Skeletal muscle cell (primary cell): ENCODE results near the gene ZNF598.

Source experiments
- DNase-seq: peaks from one replicate; pipeline ENCODE4 v3.0.0-alpha.2; 2010; ENCODE audit warnings: low read depth
- H3K4me3 ChIP-seq: 2 replicates; pipeline ENCODE4 v1.5.1; 2011; ENCODE audit warnings: low read depth, mild to moderate bottlenecking, control low read depth, low read length, moderate library complexity

The ZNF598 gene

DNA sequence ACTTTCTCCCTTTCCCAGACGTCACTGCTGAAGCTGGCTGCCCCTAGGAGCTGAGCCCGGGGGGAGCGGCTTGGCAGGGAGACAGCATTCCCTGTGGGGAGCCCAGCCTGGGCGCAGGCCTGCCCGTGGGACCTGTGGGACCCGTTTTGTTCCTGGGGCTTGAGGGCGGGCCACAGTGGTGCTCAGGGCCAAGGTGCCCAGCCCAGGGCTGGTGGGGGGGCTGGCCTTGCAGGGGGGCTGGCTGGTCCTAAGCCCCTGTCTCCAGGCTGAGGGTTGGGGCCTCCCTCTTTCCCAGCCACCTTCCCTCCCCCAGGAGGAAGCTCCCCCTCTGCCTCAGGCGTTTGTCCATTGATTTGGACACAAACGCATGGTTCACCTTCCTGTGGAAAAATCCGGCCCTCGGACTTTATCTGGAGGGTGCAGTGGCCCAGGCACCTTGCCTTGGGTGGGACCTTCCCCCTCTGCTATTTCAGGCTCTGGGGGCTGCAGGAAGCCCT is 21.5 kb upstream of the ZNF598 start:
- DNase-seq = no peak

DNA sequence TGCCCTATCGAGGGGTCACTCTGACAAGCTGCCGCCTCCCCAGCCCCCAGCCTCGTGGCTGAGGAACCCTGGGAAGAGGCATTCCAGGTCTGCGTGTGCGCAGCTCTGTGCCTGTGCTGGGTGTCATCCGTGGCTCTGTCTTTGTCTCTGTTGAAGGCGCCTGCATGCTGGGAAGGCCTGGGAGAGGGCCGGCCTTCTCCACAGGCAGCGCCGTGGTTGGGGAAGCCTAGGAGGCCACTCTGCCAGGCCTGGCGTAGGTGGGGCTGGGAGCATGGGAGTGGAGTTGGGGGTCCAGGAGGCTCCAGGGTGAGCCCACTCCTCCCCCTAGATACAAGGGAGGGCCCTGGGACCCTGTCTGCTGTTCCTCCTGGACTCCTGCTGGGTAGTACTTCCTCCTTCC is 20.4 kb upstream of the ZNF598 start:
- no peak for DNase-seq
- H3K4me3 ChIP-seq = no peak overlapping the region

More for the DNA sequence above, 21.5 kb upstream of the ZNF598 start:
- H3K4me3 ChIP-seq = no peak overlapping the region

DNA sequence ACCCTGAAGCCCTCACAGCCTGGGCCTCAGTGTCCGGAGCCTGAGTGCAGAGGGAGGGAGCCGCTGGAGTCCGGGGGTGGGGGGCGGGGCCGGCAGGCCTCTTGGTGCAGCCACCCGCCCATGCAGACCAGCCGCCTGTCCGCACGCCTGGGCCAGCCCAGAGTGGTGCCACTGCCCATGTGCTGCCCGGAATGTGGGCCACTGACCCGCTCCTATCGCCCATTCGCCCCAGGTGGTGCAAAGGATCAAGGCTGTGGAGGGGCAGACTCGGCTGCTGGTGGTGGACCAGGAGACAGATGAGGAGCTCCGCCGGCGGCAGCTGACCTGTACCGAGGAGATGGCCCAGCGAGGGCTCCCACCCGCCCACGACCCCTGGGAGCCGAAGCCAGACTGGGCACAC is 19.7 kb upstream of the ZNF598 start:
- H3K4me3 ChIP-seq = no peak overlapping the region
- DNase-seq = no peak

DNA sequence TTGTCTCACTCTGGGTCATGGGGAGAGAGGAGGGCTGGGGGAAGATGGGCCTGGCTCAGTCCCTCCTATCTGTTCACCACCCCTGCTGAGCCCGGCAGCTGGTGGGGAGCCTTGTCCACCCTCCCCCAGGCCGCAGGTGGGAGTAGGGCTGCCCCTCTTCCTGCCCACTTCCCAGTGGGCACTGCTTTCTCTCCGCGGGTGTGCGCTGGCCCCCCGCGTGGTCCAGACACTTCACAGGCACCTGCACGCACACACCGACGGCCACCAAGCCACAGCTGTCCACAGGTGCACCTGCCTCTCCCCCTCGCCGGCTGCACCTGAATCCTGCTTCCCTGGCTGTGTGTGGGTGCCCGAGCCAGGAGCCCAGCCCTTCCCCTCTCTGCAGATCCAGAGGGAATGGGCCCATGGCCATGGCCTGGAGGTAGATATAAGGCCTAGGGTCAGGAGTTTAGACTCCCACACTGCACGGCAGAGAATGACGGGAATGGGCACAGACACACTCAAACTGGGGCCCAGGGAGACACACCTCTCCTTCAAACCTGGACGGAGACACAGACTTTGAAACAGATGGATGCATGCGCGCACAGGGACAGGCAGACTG is 19.1 kb upstream of the ZNF598 start:
- DNase-seq = no peak
- no peak overlapping the region for H3K4me3 ChIP-seq

DNA sequence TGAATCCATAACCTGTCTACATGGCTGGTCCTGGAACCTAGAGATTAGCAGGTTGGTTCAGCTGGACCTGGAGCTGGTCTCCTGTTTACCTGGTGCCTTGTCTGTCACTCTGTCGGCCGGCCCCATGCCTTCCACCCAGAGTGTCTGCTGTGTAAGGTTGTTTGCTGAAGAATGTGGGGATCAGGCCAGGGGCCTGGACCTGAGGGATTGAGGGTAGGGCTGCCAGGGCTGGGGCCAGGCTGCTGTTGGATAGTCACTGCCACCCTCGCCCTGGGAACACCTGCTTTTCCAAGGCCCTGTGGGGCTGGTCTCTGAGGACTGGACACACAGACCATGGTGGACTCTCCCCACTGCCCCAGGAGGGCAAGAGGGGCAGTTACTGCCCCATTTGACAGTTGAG is 18.5 kb upstream of the ZNF598 start:
- H3K4me3 ChIP-seq = peak overlapping the region; percentile 63
- DNase-seq = no peak

DNA sequence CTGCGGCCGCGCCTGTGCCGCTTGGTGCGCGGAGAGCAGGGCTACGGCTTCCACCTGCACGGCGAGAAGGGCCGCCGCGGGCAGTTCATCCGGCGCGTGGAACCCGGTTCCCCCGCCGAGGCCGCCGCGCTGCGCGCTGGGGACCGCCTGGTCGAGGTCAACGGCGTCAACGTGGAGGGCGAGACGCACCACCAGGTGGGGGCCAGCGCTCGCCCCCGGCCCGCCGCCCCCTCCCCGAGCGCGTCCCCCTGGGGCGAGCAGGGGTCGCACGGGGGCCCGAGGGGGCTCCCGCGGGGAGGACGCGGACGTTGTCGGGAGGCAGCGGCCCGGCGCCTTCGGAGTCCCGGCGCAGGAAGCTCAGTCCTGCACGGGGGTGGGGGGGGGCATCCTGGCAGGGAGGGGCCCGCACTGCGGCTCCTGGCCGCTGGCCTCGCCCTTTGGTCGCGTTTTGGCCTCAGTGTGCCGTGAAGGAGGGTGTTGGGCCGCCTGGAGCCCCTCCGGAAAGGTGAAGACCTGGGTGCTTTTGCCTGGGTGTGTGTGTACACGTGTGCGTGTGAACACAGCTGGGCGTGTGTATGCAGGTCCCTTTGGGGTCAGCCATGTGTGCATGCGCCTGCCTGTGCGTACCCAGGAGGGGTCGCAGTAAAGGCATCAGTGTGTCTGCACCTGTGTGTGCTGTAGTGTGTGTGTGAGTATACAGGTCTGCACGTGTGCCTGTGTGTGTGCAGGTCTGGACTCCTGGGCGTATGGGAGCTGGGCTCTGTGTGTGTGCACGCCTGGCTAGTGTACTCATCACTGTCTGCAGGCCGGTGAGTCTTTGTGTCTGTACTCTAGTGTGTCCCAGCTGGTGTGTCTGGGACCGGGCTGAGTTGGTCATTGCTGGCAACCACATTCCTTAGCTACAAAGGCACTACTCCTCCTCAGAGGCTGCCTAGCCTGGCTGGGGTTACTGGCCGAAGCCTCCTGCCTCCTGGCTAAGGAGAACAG is 17.7 kb upstream of the ZNF598 start:
- peak overlapping the region; percentile 63 for H3K4me3 ChIP-seq
- DNase-seq = no peak

DNA sequence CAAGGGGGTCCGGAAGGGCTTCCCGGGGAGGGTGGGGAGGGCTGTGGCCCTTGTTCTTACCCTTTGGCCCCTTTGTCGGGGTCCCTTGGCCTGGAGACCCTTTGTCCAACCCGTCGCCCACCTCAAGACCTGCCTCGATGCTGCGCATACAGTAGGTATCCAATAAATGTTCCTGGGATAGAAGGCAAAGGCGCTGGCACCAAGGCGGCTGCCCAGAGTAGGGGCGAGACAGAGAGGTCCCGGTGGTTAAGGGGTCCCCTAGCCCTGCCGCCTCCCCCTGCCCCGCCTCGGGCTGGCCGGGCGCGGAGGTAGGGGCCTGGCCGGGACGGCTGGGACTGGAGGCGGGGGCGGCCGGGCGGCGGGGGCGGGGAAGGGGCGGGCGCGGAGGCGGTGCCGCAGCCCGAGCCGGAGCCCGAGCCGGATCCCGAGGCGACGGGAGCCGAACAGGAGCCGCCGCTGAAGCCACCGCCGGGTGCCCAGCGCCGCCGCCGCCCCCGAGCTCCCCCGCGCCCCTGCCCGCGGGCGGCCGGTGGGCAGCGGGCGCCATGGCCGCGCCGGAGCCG is 16.9 kb upstream of the ZNF598 start, which contains the start of gene NHERF2:
TSS of gene NHERF2 (plus strand) at position 442 of the 563 bp plus-strand sequence. CDS start at position 546, 104 bp downstream.
- no peak for DNase-seq
- peak within 1 kb of the TSS; percentile 63 for H3K4me3 ChIP-seq

DNA sequence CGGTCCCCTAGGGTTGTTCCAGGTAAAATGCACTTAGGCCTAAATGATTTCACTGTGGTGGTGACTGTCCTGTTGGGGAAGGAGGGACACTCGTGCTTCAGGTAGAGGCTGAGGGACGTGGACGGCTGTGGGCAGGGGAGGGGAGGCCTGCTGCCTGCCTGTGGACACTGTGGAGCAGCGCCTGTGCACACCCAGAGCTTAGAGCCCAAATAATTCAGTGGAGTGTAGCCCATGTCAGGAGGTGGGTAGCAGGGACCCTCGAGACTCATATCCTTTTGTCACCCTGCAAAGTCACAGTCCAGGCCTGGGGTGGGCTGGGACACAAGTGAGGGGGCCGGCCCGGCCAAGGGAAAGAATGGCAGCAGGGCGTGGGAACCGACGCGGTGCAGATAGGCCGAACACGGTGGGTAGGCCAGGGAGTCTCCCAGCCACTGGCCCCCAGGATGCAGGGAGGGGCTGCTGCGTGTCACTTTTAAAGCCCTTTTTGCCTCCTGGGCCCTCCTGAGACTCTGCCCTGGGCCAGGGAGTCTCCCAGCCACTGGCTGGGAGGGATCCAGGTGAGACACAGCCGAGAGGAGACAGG is 16.3 kb upstream of the ZNF598 start:
- peak overlapping the region; percentile 43 for H3K4me3 ChIP-seq
- DNase-seq = no peak

DNA sequence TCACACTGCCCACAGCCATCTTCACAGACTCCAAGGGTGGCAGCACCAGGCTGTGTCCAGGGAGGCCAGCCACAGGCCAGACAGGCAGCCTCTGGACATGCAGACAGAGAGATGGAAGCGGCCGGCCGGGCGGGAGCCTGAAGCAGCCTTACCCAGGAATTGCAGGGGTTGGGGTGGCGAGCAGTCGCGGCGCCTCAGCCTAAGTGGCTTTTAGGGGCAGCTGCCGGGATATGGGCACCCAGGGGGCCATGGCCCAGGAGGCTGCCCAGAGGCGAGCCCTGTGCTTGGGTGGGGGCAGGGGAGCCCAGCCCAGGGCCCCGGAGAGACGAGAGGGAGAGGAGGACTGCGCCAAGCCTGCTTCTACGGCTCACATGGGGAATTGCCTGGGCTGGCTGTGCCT is 15.6 kb upstream of the ZNF598 start:
- no peak for DNase-seq
- H3K4me3 ChIP-seq = no peak overlapping the region

DNA sequence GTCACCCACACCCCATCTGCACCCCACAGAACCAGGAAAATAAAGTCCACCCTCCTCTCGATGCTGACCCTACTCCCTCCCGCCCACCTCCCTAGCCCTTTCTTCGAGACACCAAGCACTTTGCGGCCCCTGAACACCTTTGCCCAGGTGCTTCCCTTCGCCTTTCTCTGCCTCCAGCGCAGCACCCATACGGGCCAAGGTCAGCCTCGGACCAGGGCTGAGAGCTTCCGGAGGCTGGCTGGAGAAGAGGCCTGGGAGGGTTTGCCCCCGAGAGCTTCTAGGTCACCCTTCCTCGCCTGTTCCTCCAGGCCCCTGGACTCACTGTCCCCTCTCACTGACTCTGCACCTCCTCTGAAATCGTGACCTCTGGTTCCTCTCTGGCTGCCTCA is 14.4 kb upstream of the ZNF598 start:
- no peak overlapping the region for H3K4me3 ChIP-seq
- DNase-seq = no peak

DNA sequence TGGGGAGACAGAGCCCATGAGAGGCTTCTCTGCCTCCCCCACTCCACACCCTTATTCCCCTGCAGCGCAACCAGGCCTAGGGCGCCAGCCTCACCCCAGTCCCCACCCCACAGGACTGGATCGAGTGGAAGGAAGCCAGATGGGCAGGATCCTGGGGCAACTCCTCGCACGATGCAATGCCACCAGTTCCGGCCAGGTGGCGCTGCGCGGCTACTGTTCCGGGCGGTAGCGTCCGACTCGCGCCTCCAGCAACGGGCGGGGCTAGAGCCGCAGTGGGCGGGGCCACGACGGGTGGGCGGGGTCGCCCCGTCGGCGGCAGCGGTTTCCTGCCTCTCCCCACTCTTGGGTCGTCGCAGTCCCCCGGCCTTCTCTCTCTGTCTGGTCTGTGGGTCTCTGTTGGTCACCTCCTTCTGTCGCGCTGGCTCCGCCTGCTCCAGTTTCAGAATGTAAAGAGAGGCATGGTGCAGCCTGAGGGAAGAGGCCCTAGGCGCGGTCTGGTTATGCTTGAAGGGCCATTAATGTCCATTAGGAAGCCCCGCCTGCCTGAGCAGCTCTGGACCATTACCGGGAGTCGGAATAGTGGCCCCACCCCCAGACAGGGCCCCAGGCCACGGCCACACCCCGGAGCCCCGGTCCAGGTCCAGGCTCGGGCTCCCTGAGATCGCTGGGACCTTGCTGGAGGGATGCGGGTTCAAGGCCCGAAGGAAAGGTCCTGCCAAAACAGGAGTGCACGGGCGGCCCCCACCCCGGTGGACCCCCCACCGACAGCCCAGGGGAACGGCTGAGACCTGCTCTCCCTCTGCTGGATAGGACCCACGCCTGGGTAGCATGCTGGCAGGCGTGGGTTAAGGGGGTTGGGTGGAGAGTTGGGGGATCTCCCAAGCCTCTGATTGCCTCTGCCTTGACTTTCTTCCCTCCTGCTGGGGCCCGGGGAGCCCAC is 13.7 kb upstream of the ZNF598 start:
- H3K4me3 ChIP-seq = peak overlapping the region; percentile 34
- DNase-seq = no peak

DNA sequence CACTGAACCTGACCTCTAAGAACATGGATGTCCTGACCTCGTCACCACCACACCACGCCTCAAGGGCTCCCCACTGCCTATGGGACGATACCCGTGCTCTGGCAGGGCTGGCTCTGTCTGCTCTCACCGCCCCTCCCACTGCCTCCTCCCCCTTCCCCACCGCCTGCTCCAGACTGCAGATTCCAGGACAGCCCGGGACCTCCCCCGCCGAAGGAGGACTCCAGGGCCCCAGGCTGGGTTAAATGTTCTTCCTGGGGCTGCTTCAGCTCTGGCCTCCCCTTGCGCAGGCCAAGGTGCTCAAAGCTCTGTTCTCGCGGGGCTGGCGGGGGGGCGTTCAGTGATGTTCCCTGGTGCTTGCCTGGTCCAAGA is 13.1 kb upstream of the ZNF598 start:
- H3K4me3 ChIP-seq = peak overlapping the region; percentile 34
- DNase-seq = no peak

DNA sequence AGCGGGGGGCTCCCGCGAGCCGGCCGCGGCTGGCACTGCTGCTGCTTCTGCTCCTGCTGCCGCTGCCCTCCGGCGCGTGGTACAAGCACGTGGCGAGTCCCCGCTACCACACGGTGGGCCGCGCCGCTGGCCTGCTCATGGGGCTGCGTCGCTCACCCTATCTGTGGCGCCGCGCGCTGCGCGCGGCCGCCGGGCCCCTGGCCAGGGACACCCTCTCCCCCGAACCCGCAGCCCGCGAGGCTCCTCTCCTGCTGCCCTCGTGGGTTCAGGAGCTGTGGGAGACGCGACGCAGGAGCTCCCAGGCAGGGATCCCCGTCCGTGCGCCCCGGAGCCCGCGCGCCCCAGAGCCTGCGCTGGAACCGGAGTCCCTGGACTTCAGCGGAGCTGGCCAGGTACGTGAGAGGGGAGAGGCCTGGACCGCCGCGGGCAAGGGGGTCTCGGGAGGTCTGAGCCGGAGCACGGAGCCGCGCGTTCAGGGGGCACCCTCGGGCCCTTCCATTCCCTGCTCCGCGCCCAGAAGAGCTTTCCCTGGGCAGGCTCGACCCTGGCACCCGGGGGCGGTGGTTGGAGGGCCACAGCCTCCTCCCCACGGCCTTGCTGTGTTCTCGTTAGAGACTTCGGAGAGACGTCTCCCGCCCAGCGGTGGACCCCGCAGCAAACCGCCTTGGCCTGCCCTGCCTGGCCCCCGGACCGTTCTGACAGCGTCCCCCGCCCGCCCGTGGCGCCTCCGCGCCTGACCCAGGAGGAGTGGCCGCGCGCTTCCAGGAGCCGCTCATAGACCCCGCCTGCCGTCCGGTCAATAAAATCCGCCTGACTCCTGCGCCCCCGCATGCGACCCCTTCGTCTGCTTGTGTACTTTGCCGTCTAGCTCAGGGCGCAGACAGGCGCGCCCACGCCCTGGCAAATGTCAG is 10.6 kb upstream of the ZNF598 start:
- H3K4me3 ChIP-seq = peak overlapping the region; percentile 37
- no peak for DNase-seq

DNA sequence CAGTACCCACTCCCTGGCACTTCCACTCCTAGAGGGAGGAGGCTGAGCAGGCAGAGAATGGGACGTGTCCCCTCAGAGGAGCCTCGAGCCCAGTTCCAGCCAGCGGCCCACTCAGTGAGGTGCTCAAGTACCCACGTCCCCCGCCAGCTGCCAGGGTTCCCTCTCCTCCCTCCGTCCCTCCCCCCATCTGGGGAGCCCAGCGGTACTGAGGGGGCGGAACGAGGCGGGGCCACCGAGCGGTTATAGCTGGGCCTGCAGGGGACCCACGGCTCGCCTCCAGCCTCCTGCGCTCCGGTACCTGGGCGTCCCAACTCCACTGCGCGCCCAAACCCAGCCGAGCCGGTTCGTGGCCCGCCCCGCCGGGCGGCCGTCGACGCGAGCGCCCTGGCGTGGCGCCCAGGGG is 9.9 kb upstream of the ZNF598 start, which contains the start of gene NPW:
TSS of gene NPW (plus strand) at position 268 of the 403 bp plus-strand sequence.
- no peak for DNase-seq

DNA sequence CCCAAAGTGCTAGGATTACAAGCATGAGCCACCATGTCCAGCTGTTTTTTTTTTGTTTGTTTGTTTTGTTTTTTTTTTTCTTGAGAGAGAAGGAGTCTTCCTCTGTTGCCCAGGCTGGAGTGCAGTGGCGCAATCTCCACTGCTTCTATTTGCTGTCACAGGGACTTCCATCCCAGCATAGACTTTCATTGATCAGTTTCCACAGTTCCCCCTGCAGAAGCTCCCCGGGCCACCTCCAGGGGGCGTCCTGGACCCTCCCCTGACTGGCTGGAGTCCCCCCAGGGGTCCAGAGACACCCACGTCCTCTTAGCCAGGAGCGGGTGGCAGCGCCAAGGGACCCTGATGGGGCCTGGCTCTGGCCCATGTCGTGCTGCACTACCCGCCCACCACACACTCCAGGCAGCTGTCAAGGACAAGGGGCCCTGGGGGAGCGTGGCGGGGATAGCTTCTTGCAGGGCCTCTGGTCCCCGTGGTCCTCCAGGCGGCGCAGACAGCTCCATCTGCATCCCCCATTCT is 6.8 kb upstream of the ZNF598 start:
- no peak for DNase-seq

More for the DNA sequence above, 9.9 kb upstream of the ZNF598 start, which contains the start of gene NPW:
- H3K4me3 ChIP-seq = peak within 1 kb of the TSS; percentile 37

DNA sequence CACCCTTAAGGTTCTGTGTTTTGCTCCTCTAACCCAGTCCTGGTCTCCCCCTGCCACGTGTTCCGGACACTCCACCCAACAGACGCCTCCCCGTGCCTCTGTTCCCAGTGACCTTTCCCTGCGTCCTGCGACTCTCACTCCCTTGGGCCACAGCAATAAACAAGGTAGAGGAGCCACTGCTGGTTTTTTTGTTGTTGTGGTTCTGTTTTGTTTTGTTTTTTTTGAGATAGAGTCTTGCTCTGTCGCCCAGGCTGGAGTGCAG is 6.3 kb upstream of the ZNF598 start:
- no peak for DNase-seq
- H3K4me3 ChIP-seq = no peak overlapping the region

More for the DNA sequence above, 6.8 kb upstream of the ZNF598 start:
- no peak overlapping the region for H3K4me3 ChIP-seq

DNA sequence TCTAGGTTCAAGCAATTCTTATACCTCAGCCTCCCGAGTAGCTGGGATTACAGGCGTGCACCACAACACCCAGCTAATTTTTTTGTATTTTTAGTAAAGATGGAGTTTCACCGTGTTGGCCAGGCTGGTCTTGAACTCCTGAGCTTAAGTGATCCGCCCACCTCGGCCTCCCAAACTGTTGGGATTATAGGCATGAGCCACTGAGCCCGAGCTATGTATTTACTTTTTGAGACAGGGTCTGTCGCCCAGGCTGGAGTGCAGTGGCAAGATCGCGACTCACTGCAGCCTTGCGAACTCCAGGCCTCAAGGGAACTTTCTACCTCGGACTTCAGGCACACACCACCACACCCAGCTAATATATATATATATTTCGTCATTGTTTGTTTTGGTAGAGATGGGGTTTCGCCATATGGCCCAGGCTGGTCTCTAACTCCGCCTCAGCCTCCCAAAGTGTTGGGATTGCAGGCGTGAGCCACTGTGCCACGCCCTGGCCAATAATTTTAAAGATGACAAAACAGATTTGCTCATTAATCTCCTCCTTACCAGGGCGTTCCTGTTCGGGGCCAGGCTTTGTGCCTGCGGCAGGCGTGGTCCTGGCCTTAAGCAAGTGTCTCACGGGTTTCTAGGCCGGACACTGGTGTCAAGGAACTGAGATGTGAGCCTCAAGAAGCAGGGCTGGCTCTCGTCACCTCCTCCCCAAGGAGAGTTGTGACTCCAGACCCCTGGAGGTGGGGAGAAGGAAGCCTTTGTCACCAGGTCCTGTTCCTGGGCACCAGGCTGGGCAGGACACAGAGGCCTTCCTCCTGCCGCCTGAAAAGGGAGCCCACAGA is 5.7 kb upstream of the ZNF598 start:
- H3K4me3 ChIP-seq = no peak overlapping the region
- no peak for DNase-seq
